SIG-M5 treated with dmso at 0.1 percent for 504 hours (cell line): Measurements from ENCODE around the gene CA5B.
"Not testable (repeated sequence)": the region's sequence is repeated elsewhere in the genome, so short reads cannot be mapped to it uniquely, and the experiment has no call there.

Experiments used
- DNase-seq: peaks from one replicate; lab custom pipeline; 2025; ENCODE audit not compliant: unreplicated experiment; lab: John Stamatoyannopoulos, UW

Gene CA5B

GRCh38 chrX:15747626-15748173 is 9.6 kb downstream of the CA5B start:
- no peak for DNase-seq

GRCh38 chrX:15748841-15749240 is 10.8 kb downstream of the CA5B start:
- no peak for DNase-seq

- peak; percentile 49 for DNase-seq
These were observed 11.9 kb downstream of the CA5B start for GRCh38 chrX:15749642-15750610.

GRCh38 chrX:15750611-15751154 is 12.6 kb downstream of the CA5B start:
- DNase-seq, result no peak

- DNase-seq, result peak; percentile 27
These were observed 13.2 kb downstream of the CA5B start for GRCh38 chrX:15751155-15751819.

- DNase-seq, result no peak
These were observed 17.0 kb downstream of the CA5B start for GRCh38 chrX:15755091-15755490.

- no peak for DNase-seq
These were observed 20.1 kb downstream of the CA5B start for GRCh38 chrX:15758140-15758539.

GRCh38 chrX:15759886-15760285 is 21.8 kb downstream of the CA5B start:
- not testable (repeated sequence) for DNase-seq

GRCh38 chrX:15761564-15762191 is 23.6 kb downstream of the CA5B start:
- peak; percentile 42 for DNase-seq

- no peak for DNase-seq
These were observed 31.4 kb downstream of the CA5B start for GRCh38 chrX:15769300-15769954.

- no peak for DNase-seq
These were observed 44.1 kb downstream of the CA5B start for GRCh38 chrX:15781961-15782699.

GRCh38 chrX:15785176-15785750 is 47.2 kb downstream of the CA5B start:
- peak; percentile 38 for DNase-seq

GRCh38 chrX:15786915-15787314 is 48.8 kb downstream of the CA5B start:
- DNase-seq, result peak; percentile 30

- DNase-seq, result peak; percentile 71
These were observed 52.1 kb downstream of the CA5B start, which contains the start of gene ZRSR2 for GRCh38 chrX:15789979-15790768. ZRSR2 (plus strand) TSS chrX:15790484; CDS start chrX:15790496, 12 bp downstream.

- DNase-seq, result peak; percentile 57
These were observed 52.8 kb downstream of the CA5B start for GRCh38 chrX:15790769-15791290.

GRCh38 chrX:15797707-15798106 is 59.6 kb downstream of the CA5B start:
- DNase-seq, result no peak

GRCh38 chrX:15804563-15804962 is 66.5 kb downstream of the CA5B start:
- peak; percentile 16 for DNase-seq

- DNase-seq, result no peak
These were observed 70.2 kb downstream of the CA5B start for GRCh38 chrX:15808254-15808653.
